ENCODE results near the gene ACOX3.

ACOX3 gene

GRCh38 chr4:8368061-8368481, 72.5 kb downstream of the ACOX3 start:
- no peak for TF ChIP-seq CTCF (IDR thresholded peaks at IDR 0.05; ENCODE audit: borderline replicate concordance, control extremely low read depth, extremely low read depth, insufficient read depth, missing control alignments)
- no peak for DNase-seq (ENCODE audit: low spot score)
- in situ Hi-C loops (cut with MboI; ENCODE audit: low sequenced_read_pairs, unreplicated experiment): no loop called here

GRCh38 chr4:8366601-8367000, 73.9 kb downstream of the ACOX3 start:
- TF ChIP-seq CTCF (IDR thresholded peaks at IDR 0.05; ENCODE audit: borderline replicate concordance, control extremely low read depth, extremely low read depth, insufficient read depth, missing control alignments): no peak
- in situ Hi-C loops (cut with MboI; ENCODE audit: low sequenced_read_pairs, unreplicated experiment): no loop called here
- DNase-seq (ENCODE audit: low spot score): no peak

- in situ Hi-C loops (cut with MboI; ENCODE audit: low sequenced_read_pairs, unreplicated experiment): no loop called here
- TF ChIP-seq CTCF (IDR thresholded peaks at IDR 0.05; ENCODE audit: borderline replicate concordance, control extremely low read depth, extremely low read depth, insufficient read depth, missing control alignments): no peak
- DNase-seq (ENCODE audit: low spot score): no peak
Observed at GRCh38 chr4:8365951-8366350, 74.6 kb downstream of the ACOX3 start.

GRCh38 chr4:8365353-8365752, 75.2 kb downstream of the ACOX3 start:
- TF ChIP-seq CTCF (IDR thresholded peaks at IDR 0.05; ENCODE audit: borderline replicate concordance, control extremely low read depth, extremely low read depth, insufficient read depth, missing control alignments): no peak
- in situ Hi-C loops (cut with MboI; ENCODE audit: low sequenced_read_pairs, unreplicated experiment): no loop called here
- no peak for DNase-seq (ENCODE audit: low spot score)

- TF ChIP-seq CTCF (IDR thresholded peaks at IDR 0.05; ENCODE audit: borderline replicate concordance, control extremely low read depth, extremely low read depth, insufficient read depth, missing control alignments): no peak
- in situ Hi-C loops (cut with MboI; ENCODE audit: low sequenced_read_pairs, unreplicated experiment): no loop called here
- no peak for DNase-seq (ENCODE audit: low spot score)
Observed at GRCh38 chr4:8364848-8365350, 75.6 kb downstream of the ACOX3 start.

- no peak for DNase-seq (ENCODE audit: low spot score)
- in situ Hi-C loops (cut with MboI; ENCODE audit: low sequenced_read_pairs, unreplicated experiment): no loop called here
- no peak for TF ChIP-seq CTCF (IDR thresholded peaks at IDR 0.05; ENCODE audit: borderline replicate concordance, control extremely low read depth, extremely low read depth, insufficient read depth, missing control alignments)
Observed at GRCh38 chr4:8364141-8364540, 76.4 kb downstream of the ACOX3 start.

- no peak for TF ChIP-seq CTCF (IDR thresholded peaks at IDR 0.05; ENCODE audit: borderline replicate concordance, control extremely low read depth, extremely low read depth, insufficient read depth, missing control alignments)
- in situ Hi-C loops (cut with MboI; ENCODE audit: low sequenced_read_pairs, unreplicated experiment): no loop called here
- DNase-seq (ENCODE audit: low spot score): no peak
Observed at GRCh38 chr4:8362483-8362882, 78.0 kb downstream of the ACOX3 start.
